Activated CD8-positive, alpha-beta memory T cell treated with anti-CD3 and anti-CD28 coated beads, Interleukin-2, amount 10 ng/mL, durations not matched to agents 7 days and 5 days (primary cell): ENCODE measurements around the gene QPCT. TPM values are rescaled to one million over a fixed set of nuclear protein-coding genes. Genes with fewer than 3 reads are reported as not detected.

Experiments used
- ATAC-seq: fragments of 150-1000 bp; cut with Tn5 transposase; one replicate; pipeline ENCODE4 v1.10.0; 2021; ENCODE audit warnings: moderate library complexity
- CTCF ChIA-PET: fragments of 350-600 bp; sonication (Branson Sonifier 250); formaldehyde crosslinking; loops from one replicate; lab custom pipeline; 2021; ENCODE audit warnings: antibody characterized with exemption; lab: Charles Lee
- DNase-seq: peaks from one replicate; pipeline ENCODE4 v3.0.0-alpha.2; 2020
- H3K27ac Mint-ChIP-seq: one replicate; pipeline ENCODE4 v1.8.0; 2021; ENCODE audit warnings: mild to moderate bottlenecking, mixed read lengths
- H3K27me3 Mint-ChIP-seq: one replicate; pipeline ENCODE4 v1.8.0; 2021; ENCODE audit warnings: mixed read lengths
- H3K36me3 Mint-ChIP-seq: one replicate; pipeline ENCODE4 v1.8.0; 2021; ENCODE audit warnings: mild to moderate bottlenecking, mixed read lengths
- H3K4me1 Mint-ChIP-seq: one replicate; pipeline ENCODE4 v1.8.0; 2021; ENCODE audit warnings: mixed read lengths
- H3K4me3 Mint-ChIP-seq: one replicate; pipeline ENCODE4 v1.8.0; 2021; ENCODE audit warnings: mild to moderate bottlenecking, moderate library complexity, mixed read lengths
- H3K9me3 Mint-ChIP-seq: one replicate; pipeline ENCODE4 v1.8.0; 2022; ENCODE audit warnings: low read depth, mixed read lengths
- total RNA-seq, 2 experiments: library from RNA; stranded (reverse); gene quantifications; one replicate each; pipeline ENCODE4 v1.2.3, GENCODE V29; 2021

QPCT gene
- total RNA-seq, 2 experiments from 2014 or later: 1.9 TPM; not detected in 1

DNA sequence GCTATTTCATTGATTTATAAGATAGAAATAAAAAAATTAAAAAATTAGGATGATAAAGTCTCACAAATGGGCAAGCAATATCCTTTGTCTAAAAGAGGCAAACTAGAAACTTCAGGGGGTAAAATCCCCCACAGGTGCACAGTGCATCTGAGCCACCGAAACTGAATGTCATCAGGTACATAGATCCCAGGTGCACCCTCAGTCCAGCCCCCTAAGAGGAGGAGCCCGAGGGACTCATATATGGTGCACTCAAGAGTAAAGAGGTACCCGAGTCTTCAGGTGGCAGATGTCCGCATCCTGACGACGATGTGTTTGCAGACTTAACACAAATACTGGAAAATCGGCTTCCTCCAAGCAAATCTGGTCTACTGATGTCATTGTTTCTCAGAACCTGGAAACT lies 11.3 kb downstream of the QPCT start:
- H3K36me3 Mint-ChIP-seq: no peaks in the 10 kb centered on the region
- H3K4me1 Mint-ChIP-seq: no peaks in the 10 kb centered on the region
- CTCF ChIA-PET: no interaction called here
- H3K9me3 Mint-ChIP-seq: no peaks in the 10 kb centered on the region
- no peak for DNase-seq
- peaks cover 62% of the 10 kb centered on the region for H3K27me3 Mint-ChIP-seq
- no peak overlapping the region for H3K27ac Mint-ChIP-seq
- no peak overlapping the region for H3K4me3 Mint-ChIP-seq
- no peak for ATAC-seq

DNA sequence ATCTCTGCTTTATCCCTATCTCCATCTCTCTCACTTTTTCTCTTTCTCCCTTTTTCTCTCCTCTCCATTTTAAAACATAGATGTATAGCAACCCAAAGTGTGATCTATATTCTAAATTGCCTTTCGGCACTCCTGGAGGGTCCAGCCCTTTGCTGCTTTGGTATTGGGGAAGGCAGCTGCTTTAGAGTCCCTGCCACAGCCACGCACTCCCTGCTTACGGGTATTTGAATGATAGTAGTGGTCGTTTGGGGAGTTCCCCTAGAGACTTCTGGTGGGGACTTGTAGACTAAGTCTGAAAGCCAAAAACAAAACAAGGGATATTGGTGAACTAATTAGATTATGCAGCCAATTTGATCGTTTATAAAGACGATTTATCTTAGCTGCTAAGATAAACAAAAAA lies 11.9 kb downstream of the QPCT start:
- DNase-seq: no peak
- Mint-ChIP-seq H3K4me1 (no peaks in the 10 kb centered on the region), H3K9me3 (no peaks in the 10 kb centered on the region), H3K27ac (no peak overlapping the region), H3K36me3 (no peaks in the 10 kb centered on the region), H3K4me3 (no peak overlapping the region), H3K27me3 (peaks cover 68% of the 10 kb centered on the region)
- CTCF ChIA-PET: no interaction called here
- no peak for ATAC-seq

DNA sequence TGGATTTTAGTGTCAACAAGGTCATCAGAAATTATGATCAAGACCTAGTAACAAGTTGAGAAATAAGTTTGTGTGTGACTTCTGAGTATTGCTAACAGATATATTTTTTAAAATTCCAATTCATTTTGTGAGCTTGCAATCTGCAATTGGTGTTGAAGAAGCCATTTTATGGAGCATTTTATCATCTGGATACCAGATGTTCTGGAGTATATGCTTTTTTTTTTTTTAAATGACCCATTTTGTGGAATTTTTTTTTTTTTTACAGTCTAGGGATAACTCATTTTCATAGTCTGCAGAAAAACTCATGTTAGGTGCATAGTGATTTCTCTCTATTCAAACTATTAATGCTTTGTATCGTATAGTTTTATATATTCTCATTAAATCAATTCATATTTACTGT lies 12.6 kb downstream of the QPCT start:
- Mint-ChIP-seq H3K36me3 (no peaks in the 10 kb centered on the region), H3K4me1 (no peaks in the 10 kb centered on the region), H3K27ac (no peak overlapping the region), H3K4me3 (no peak overlapping the region), H3K27me3 (peaks cover 75% of the 10 kb centered on the region), H3K9me3 (no peaks in the 10 kb centered on the region)
- ATAC-seq (no peak), DNase-seq (no peak)
- CTCF ChIA-PET: no interaction called here

DNA sequence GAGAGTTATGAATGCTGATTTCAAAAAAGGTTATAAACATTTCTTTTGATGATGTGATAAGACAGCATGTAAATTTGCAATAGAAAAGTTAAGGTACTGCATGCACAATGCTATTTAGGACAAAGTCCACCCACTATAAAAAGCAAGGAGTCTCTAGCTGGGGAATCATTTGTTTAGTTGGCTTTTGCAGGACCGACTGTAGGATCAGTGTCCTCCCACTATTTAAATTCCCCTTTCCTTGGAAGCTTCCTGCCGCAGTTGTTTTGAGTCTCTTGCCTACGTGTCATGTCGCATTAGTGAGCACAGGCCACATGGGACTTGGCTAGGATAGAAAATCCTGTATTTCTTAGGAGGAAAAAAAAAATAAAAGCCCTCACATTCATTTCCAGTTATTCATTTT lies 13.1 kb downstream of the QPCT start:
- Mint-ChIP-seq H3K4me1 (no peaks in the 10 kb centered on the region), H3K9me3 (no peaks in the 10 kb centered on the region), H3K4me3 (no peak overlapping the region), H3K27ac (no peak overlapping the region), H3K27me3 (peaks cover 79% of the 10 kb centered on the region), H3K36me3 (no peaks in the 10 kb centered on the region)
- CTCF ChIA-PET: no interaction called here
- DNase-seq (no peak), ATAC-seq (no peak)

DNA sequence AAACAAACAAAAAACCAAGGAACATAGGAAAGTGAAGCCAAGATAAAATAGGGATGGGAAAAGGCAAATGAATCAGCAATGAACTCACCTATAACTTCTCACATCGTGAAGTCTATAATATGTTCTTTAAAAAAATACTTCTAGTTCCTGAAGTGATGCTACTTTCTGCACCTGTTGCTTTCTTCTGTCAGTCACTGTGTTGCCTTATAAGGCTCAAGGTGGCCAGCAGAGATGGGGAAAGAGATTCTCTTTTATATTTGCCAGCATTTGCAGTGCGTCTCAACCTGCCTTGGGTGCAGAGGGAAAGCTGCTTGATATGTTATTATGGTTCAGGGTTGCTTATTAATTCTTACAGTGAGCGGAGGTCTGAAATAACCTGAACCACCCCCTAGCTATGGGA lies 14.0 kb downstream of the QPCT start:
- CTCF ChIA-PET: interaction anchor here (1.1 kb wide), 1 partner anchor 38 kb away, joined by 3 read pairs; no protein-coding TSS in a partner anchor
- H3K27ac Mint-ChIP-seq: no peak overlapping the region
- H3K9me3 Mint-ChIP-seq: no peaks in the 10 kb centered on the region
- no peak overlapping the region for H3K4me3 Mint-ChIP-seq
- DNase-seq (no peak), ATAC-seq (no peak)
- peaks cover 79% of the 10 kb centered on the region for H3K27me3 Mint-ChIP-seq
- no peaks in the 10 kb centered on the region for H3K36me3 Mint-ChIP-seq
- no peaks in the 10 kb centered on the region for H3K4me1 Mint-ChIP-seq

DNA sequence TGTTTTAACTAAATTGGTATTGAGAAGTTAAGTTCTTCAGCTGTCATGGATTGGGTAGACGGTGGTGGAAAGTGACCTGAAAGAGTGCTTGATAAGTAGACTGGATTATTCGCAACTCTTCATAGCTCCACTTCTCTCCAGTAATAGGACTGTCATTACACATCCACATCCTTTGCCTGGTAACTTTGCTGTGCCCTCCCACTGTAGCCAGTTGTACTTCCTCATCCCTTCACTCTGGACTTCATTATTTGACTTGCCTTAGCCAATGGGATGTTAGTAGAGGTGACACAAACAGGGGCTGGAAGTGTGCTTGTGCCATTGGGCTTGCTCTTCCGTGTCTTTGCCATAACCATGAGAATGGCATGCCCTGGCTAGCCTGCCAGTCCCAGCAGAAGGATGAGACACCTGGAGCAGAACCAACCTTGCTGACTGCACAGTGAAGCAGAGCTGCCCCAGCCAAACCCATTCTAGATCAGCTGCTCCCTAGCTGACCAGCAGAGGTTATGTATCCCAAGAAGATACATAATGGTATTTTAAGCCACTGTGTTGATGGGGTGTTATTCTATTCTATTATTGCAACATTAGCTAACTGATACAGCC lies 16.9 kb downstream of the QPCT start:
- no peak for DNase-seq
- no peaks in the 10 kb centered on the region for H3K9me3 Mint-ChIP-seq
- no peaks in the 10 kb centered on the region for H3K4me1 Mint-ChIP-seq
- CTCF ChIA-PET: interaction anchor here (1.0 to 1.2 kb wide), 2 partner anchors 14 to 516 kb away, joined by 3 read pairs; no protein-coding TSS in a partner anchor
- no peak for ATAC-seq
- H3K27me3 Mint-ChIP-seq: peaks cover 56% of the 10 kb centered on the region
- H3K27ac Mint-ChIP-seq: no peak overlapping the region
- H3K36me3 Mint-ChIP-seq: no peaks in the 10 kb centered on the region
- H3K4me3 Mint-ChIP-seq: no peak overlapping the region

DNA sequence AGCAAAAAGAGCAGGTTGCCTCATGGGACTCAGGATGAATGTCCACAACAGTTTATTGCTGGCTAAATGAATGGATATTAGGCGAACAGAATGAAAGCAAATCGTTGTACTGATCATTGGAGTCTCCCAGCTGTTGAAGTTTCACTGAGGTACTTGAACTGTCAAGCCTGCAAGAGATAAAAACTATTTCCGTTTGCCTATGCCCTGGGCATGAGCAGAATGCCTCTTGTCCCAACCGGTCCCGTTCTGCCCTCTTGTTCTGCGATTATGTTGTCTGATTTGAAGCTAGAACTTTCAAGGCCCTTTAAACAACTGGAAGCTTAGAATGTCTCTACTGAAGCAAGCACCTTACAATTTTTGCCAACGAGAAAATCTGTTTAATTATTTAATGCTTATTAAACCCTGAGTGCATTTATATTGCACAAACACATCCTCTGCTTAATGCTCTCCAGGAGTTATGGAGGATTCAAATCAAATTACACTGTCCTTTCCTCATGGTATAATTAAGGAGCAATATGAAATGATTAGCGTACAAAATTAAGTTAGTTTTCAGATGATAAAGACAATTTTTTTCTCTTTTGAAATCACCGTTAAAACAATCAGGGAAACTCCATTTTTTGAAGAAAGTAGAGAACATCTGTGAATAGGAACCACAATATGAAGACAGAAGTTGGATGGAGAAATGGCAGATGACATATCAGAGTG lies 17.7 kb downstream of the QPCT start:
- no peaks in the 10 kb centered on the region for H3K9me3 Mint-ChIP-seq
- no peak overlapping the region for H3K4me3 Mint-ChIP-seq
- peaks cover 52% of the 10 kb centered on the region for H3K27me3 Mint-ChIP-seq
- ATAC-seq (no peak), DNase-seq (no peak)
- no peaks in the 10 kb centered on the region for H3K4me1 Mint-ChIP-seq
- no peaks in the 10 kb centered on the region for H3K36me3 Mint-ChIP-seq
- H3K27ac Mint-ChIP-seq: no peak overlapping the region
- CTCF ChIA-PET: interaction anchor here (1.0 to 1.2 kb wide), 2 partner anchors 13 to 515 kb away, joined by 3 read pairs; no protein-coding TSS in a partner anchor

DNA sequence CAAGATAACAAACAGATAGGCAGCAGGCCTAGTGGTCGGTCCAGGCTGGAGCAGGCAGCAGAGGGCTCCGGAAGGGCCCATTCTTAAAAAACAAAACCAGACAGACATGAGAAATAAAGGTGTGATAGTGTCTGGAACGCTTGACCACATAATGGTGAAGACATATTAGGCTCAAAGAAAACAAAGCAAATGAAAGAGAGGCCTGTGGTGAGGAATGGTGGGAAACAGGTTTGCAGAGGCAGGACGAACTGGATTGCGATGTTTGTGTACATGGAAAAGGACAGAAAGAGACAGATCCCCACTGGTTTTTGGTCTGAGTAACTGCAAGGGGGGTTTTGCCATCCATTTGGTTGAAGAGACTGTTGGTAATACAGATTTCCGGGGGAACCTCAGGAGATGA lies 19.9 kb downstream of the QPCT start:
- Mint-ChIP-seq H3K4me3 (no peak overlapping the region), H3K27me3 (peaks cover 52% of the 10 kb centered on the region), H3K9me3 (no peaks in the 10 kb centered on the region), H3K4me1 (peaks cover 5% of the 10 kb centered on the region), H3K27ac (no peak overlapping the region), H3K36me3 (no peaks in the 10 kb centered on the region)
- DNase-seq: no peak
- CTCF ChIA-PET: no interaction called here
- ATAC-seq: no peak

DNA sequence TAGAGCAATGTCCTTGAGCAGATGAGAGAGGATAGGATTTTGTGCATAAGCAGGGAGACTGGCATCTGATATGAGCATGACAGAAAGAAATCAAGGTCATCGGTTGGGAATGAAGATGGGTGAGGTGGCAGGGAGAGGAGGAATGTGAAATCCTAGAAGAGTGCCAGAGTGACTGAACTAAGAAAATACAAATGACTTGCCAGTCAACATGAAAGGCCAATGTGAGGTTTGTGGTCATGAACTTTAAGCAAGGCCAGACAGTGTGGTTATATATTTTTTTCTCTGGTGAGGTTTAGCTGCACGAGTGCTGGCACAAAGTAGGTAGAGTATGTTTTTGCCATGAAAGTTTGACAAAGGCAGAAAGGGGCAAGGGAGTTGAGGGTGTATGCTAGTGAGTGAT lies 21.2 kb downstream of the QPCT start:
- Mint-ChIP-seq H3K4me1 (peaks cover 5% of the 10 kb centered on the region), H3K36me3 (no peaks in the 10 kb centered on the region), H3K27ac (no peak overlapping the region), H3K9me3 (no peaks in the 10 kb centered on the region), H3K4me3 (no peak overlapping the region), H3K27me3 (peaks cover 50% of the 10 kb centered on the region)
- peak; percentile 66 for ATAC-seq
- peak; percentile 49 for DNase-seq
- CTCF ChIA-PET: no interaction called here

DNA sequence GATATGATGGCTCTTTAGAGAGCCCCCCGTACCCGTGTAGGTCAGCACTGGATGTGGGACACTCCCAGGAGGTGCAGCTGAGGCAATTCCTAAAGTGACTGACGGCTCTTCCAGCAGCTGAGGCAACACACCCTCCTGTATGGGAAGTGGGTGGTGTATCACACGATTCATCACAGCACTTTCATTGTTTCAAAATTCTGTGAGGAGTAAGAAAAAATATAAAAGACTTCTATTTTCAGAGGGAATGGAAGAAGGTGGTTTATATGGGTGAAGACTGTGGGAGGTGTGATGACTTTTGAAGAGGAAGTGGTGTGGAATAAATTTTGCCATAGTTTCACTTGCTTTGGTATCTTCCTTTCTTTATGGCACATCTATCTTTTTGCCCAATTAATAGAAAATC lies 22.3 kb downstream of the QPCT start:
- peaks cover 5% of the 10 kb centered on the region for H3K4me1 Mint-ChIP-seq
- H3K27ac Mint-ChIP-seq: no peak overlapping the region
- peaks cover 50% of the 10 kb centered on the region for H3K27me3 Mint-ChIP-seq
- H3K36me3 Mint-ChIP-seq: no peaks in the 10 kb centered on the region
- ATAC-seq: peak; percentile 34
- DNase-seq: no peak
- H3K4me3 Mint-ChIP-seq: no peak overlapping the region
- CTCF ChIA-PET: interaction anchor here (0.8 kb wide), 2 partner anchors 47 to 466 kb away, joined by 3 to 4 read pairs; no protein-coding TSS in a partner anchor
- no peaks in the 10 kb centered on the region for H3K9me3 Mint-ChIP-seq

DNA sequence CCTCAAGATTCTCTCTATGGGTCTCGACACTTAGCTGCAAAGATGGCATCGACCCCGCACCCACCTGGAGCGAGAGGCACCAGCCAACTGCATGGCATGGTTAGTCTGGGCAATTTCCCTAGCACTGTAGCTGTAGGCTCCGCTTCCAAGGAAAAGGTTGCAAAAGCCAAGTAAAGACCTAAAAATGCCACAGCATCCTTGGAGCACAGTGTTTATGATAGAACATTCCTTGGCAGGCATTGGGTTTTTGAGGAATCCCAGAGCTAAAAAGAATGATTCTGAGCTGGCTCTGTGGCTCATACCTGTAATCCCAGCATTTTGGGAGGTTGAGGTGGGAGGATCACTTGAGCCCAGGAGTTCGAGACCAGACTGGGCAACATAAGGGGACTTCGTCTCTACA lies 22.9 kb downstream of the QPCT start:
- H3K4me1 Mint-ChIP-seq: peaks cover 5% of the 10 kb centered on the region
- H3K9me3 Mint-ChIP-seq: no peaks in the 10 kb centered on the region
- no peaks in the 10 kb centered on the region for H3K36me3 Mint-ChIP-seq
- peaks cover 50% of the 10 kb centered on the region for H3K27me3 Mint-ChIP-seq
- H3K27ac Mint-ChIP-seq: no peak overlapping the region
- no peak for ATAC-seq
- DNase-seq: no peak
- H3K4me3 Mint-ChIP-seq: no peak overlapping the region
- CTCF ChIA-PET: interaction anchor here (0.8 kb wide), 1 partner anchor 465 kb away, joined by 3 read pairs; no protein-coding TSS in a partner anchor

DNA sequence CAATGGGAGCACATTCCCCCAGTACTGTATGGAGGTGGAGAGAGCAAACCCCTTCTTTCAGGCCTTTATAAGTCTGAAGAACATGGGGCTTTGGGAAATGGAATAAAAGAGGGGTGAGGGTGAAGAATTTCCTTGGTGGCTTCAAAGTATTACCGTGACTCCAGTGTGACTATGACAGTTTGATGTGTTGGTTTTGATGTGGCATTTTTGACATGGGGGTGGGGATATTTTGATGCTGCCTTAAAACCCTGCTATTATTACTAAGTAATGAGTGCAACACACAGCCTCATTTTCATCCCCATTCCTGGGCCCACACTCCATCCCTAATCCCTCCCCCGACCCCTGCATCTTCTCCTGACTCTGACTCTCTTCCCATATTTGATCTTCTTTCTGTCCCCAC lies 23.6 kb downstream of the QPCT start:
- Mint-ChIP-seq H3K4me1 (peaks cover 5% of the 10 kb centered on the region), H3K4me3 (no peak overlapping the region), H3K27me3 (peaks cover 50% of the 10 kb centered on the region), H3K27ac (no peak overlapping the region), H3K9me3 (no peaks in the 10 kb centered on the region), H3K36me3 (no peaks in the 10 kb centered on the region)
- ATAC-seq: no peak
- CTCF ChIA-PET: no interaction called here
- no peak for DNase-seq

DNA sequence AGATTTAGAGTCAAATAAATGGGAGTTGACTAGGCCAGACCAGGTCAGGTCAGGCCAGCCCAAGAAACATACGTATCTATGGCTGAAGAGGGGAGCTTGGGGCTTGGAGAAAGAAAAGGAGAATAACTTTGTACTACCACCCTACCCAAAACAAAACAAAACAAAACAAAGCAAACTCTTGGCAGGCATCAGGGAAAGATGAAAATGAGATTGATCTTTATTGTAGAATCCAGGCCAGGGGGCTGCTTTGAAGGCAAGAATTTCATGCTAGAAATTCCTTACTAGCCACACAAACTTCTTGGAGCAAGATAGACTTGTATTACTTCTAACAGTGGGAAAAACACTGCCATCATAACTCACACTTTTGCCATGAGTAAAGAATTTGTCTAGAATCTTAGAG lies 26.2 kb downstream of the QPCT start:
- peaks cover 69% of the 10 kb centered on the region for H3K27me3 Mint-ChIP-seq
- H3K9me3 Mint-ChIP-seq: no peaks in the 10 kb centered on the region
- DNase-seq (no peak), ATAC-seq (no peak)
- CTCF ChIA-PET: no interaction called here
- no peak overlapping the region for H3K27ac Mint-ChIP-seq
- H3K4me1 Mint-ChIP-seq: peaks cover 8% of the 10 kb centered on the region
- H3K36me3 Mint-ChIP-seq: no peaks in the 10 kb centered on the region
- no peak overlapping the region for H3K4me3 Mint-ChIP-seq

DNA sequence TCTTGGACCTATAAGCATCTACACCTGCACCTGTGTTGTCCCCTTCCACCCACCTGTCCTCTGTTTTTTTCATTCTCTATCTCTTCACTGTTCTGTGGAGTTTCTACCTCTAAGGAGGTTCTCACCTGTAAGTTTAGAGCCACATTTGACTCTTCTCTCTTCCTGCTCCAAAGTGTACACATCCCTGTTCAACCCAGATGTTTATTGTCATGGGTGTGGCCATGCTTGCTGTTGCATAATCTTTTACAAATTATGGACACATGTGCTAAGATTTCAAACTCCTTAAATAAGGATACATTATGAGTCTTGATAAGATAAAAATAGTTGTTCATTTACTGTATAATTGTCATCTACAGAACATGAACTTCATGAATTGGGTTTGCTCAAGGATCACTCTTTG lies 27.6 kb downstream of the QPCT start:
- H3K27ac Mint-ChIP-seq: no peak overlapping the region
- H3K36me3 Mint-ChIP-seq: no peaks in the 10 kb centered on the region
- CTCF ChIA-PET: no interaction called here
- H3K4me3 Mint-ChIP-seq: no peak overlapping the region
- H3K27me3 Mint-ChIP-seq: peaks cover 80% of the 10 kb centered on the region
- no peaks in the 10 kb centered on the region for H3K9me3 Mint-ChIP-seq
- ATAC-seq (no peak), DNase-seq (no peak)
- H3K4me1 Mint-ChIP-seq: peaks cover 21% of the 10 kb centered on the region
